Peyer's patch (tissue), 4 donors: Measurements from ENCODE around the gene TMEM119.
A peak's percentile ranks its signal among the peaks of the same experiment; 100 is the strongest.

Experiments used
- POLR2A ChIP-seq, 2 donors: fragments of 450-650 bp; IDR thresholded peaks; one replicate each; pipeline ENCODE4 v1.5.1; 2017; ENCODE audit warnings: antibody characterized with exemption in 2 of 2, mild to moderate bottlenecking in 2 of 2, moderate library complexity in 2 of 2
- TF ChIP-seq, protein P1 (sequence below), 6 experiments: fragments of 450-650 bp in 4 of 6; fragments of 200-600 bp in 2 of 6; sonication (generic) in 1 of 6; IDR thresholded peaks; one replicate each; pipeline ENCODE4 v1.5.1; 2017 to 2019; ENCODE audit warnings: antibody characterized with exemption in 6 of 6, mild to moderate bottlenecking in 3 of 6, moderate library complexity in 1 of 6

DNA sequence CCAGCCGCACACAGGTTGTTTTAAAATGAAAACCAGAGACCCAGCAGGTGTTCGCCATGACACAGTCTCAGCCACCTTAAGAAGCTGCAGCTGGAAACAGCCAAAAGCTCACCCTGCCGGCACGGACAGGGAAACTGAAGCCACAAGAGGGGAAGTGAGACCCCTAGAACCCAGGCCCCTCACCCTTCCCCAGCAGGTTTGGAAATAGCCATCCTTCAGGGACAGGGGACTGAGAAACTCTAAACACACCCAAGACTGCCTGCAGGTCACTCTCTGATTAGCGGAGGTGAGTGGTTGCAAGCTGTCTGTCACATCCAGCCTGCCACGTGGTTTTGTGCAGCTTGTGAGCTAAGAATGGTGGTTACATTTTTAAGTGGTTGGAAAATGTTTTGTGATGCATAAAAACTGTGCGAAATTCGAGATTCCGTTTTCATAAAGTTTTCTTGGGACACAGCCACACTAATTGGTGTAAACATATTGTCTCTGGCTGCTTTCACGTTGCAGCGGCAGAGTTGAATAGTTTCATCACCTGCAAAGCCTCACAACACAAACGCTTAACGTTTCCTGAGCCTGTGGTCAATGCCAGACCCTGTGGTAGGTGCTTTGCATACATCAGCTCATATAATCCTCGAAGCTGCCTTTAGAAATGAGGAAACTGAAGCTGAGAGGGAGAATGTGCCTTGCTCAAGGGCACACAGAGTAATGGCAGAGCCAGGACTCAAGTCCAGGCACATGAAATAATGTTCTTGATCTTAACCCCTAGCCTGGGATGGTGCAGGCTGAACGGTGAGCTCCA is 37.5 kb upstream of the TMEM119 start:
- TF ChIP-seq, protein P1, sequence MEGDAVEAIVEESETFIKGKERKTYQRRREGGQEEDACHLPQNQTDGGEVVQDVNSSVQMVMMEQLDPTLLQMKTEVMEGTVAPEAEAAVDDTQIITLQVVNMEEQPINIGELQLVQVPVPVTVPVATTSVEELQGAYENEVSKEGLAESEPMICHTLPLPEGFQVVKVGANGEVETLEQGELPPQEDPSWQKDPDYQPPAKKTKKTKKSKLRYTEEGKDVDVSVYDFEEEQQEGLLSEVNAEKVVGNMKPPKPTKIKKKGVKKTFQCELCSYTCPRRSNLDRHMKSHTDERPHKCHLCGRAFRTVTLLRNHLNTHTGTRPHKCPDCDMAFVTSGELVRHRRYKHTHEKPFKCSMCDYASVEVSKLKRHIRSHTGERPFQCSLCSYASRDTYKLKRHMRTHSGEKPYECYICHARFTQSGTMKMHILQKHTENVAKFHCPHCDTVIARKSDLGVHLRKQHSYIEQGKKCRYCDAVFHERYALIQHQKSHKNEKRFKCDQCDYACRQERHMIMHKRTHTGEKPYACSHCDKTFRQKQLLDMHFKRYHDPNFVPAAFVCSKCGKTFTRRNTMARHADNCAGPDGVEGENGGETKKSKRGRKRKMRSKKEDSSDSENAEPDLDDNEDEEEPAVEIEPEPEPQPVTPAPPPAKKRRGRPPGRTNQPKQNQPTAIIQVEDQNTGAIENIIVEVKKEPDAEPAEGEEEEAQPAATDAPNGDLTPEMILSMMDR (IDR thresholded peaks at IDR 0.05), result no peak
- TF ChIP-seq POLR2A (IDR thresholded peaks at IDR 0.05), result peak in 1 of 2 donors; percentile 27
